ENCODE measurements around the gene KRTAP9-8. TPM values are rescaled to one million over a fixed set of nuclear protein-coding genes. Genes with fewer than 3 reads are reported as not detected.
"Not testable (repeated sequence)": the region's sequence is repeated elsewhere in the genome, so short reads cannot be mapped to it uniquely, and the experiment has no call there.

Gene KRTAP9-8
- total and polyA plus RNA-seq, 7 donors: not detected

DNA sequence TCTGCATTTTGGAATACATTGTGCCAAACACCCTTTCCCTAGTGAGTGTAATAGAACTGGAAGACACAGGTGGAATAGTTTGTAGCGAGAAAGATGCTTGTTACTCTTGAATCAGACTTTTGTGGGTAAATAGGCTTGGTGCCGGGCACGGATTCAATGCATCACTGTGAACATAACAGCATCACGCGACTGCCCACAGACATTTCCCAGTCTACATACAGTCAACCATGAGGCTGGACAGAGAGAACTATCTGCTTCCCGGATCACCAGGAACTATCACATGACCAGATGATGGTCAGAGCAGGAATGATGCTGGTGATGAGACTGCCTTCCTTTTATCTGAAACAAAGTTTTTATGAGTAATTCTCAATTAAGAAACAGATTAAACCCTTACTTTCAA, 11.7 kb upstream of the KRTAP9-8 start:
- 89 to 97% (median 92%) methylated on average over 6 of the region's 6 CpGs for WGBS, 3 donors
- intact Hi-C loops (cut with DNase I): no loop called here
- DNase-seq (no peak), ATAC-seq (no peak)
- Histone ChIP-seq H3K27me3 (ENCODE audit: insufficient read depth in 3 of 3, low read length in 2 of 3) (peaks cover 0 to 6% (median 0%) of the 10 kb centered on the region in 3 donors), H3K27ac (no peak overlapping the region), H3K36me3 (ENCODE audit: insufficient read depth in 1 of 2, low read depth in 1 of 2) (no peaks in the 10 kb centered on the region), H3K4me3 (no peak overlapping the region), H3K4me1 (no peaks in the 10 kb centered on the region), H3K9me3 (no peaks in the 10 kb centered on the region)
- TF ChIP-seq, protein P1, sequence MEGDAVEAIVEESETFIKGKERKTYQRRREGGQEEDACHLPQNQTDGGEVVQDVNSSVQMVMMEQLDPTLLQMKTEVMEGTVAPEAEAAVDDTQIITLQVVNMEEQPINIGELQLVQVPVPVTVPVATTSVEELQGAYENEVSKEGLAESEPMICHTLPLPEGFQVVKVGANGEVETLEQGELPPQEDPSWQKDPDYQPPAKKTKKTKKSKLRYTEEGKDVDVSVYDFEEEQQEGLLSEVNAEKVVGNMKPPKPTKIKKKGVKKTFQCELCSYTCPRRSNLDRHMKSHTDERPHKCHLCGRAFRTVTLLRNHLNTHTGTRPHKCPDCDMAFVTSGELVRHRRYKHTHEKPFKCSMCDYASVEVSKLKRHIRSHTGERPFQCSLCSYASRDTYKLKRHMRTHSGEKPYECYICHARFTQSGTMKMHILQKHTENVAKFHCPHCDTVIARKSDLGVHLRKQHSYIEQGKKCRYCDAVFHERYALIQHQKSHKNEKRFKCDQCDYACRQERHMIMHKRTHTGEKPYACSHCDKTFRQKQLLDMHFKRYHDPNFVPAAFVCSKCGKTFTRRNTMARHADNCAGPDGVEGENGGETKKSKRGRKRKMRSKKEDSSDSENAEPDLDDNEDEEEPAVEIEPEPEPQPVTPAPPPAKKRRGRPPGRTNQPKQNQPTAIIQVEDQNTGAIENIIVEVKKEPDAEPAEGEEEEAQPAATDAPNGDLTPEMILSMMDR (IDR thresholded peaks at IDR 0.05): no peak

DNA sequence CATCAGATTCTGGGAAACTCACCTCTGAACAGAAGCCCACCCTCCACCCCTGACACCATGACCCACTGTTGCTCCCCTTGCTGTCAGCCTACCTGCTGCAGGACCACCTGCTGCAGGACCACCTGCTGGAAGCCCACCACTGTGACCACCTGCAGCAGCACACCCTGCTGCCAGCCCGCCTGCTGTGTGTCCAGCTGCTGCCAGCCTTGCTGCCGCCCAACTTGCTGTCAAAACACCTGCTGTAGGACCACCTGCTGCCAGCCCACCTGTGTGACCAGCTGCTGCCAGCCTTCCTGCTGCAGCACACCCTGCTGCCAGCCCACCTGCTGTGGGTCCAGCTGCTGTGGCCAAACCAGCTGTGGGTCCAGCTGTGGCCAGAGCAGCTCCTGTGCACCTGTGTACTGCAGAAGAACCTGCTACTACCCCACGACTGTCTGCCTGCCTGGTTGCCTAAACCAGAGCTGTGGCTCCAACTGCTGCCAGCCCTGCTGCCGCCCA, 11.2 kb upstream of the KRTAP9-8 start, which contains the start of gene KRTAP9-2:
TSS of gene KRTAP9-2 (plus strand) at position 51 of the 498 bp plus-strand sequence. CDS start at position 58, 7 bp downstream.
- H3K4me3 ChIP-seq; H3K4me1 ChIP-seq; H3K36me3 ChIP-seq (ENCODE audit: insufficient read depth in 1 of 2, low read depth in 1 of 2); H3K27ac ChIP-seq; DNase-seq; intact Hi-C loops (cut with DNase I); ATAC-seq; H3K27me3 ChIP-seq (ENCODE audit: insufficient read depth in 3 of 3, low read length in 2 of 3); H3K9me3 ChIP-seq: not testable (repeated sequence)
- WGBS, 3 donors: 45 to 85% (median 53%) methylated on average over 2 of the region's 4 CpGs

DNA sequence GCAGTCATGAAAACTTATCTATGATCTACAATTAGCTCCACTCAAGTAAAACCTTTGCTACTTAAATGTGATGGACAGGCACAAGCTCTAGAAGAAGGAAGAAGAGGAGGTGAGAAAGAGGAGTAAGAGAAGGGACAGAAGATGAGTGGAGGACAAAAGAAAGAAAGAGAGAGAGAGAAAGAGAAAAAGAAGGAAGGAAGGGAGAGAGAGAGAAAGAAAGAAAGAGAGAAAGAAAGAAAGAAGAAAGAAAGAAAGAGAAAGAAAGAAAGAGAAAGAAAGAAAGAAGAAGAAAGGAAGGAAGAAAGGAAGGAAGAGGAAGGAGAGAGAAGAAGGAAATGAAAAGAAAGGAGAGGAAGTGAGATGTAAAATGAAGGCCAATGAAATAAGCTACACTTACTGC, 7.7 kb upstream of the KRTAP9-8 start:
- H3K4me1 ChIP-seq: no peaks in the 10 kb centered on the region
- H3K27ac ChIP-seq: no peak overlapping the region
- intact Hi-C loops (cut with DNase I): no loop called here
- H3K4me3 ChIP-seq: no peak overlapping the region
- H3K9me3 ChIP-seq: no peaks in the 10 kb centered on the region
- TF ChIP-seq, protein P1 (IDR thresholded peaks at IDR 0.05): no peak
- peaks cover 0 to 11% (median 0%) of the 10 kb centered on the region in 3 donors for H3K27me3 ChIP-seq (ENCODE audit: insufficient read depth in 3 of 3, low read length in 2 of 3)
- no peaks in the 10 kb centered on the region for H3K36me3 ChIP-seq (ENCODE audit: insufficient read depth in 1 of 2, low read depth in 1 of 2)
- no peak for DNase-seq
- no peak for ATAC-seq

DNA sequence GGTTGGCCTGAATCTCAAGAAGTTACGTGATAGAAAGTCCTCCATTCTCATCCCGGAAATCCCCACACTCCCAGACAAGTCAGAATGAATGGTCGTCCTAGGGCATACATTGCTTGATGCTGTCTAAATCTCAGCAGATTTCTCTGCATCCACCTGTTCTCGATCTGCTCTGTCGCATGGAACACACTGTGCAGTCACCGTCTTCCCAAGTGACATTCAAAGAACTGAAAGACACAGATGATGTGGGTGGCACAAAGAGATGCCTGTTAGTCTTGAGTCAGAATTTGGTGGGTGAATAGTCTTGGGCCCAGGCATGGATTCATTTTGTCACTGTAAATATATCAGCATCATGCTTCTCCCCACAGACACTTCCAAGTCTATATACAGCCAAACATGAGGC, 6.1 kb upstream of the KRTAP9-8 start:
- no peak for ATAC-seq
- Histone ChIP-seq H3K27me3 (ENCODE audit: insufficient read depth in 3 of 3, low read length in 2 of 3) (peaks cover 0 to 11% (median 0%) of the 10 kb centered on the region in 3 donors), H3K4me3 (no peak overlapping the region), H3K36me3 (ENCODE audit: insufficient read depth in 1 of 2, low read depth in 1 of 2) (no peaks in the 10 kb centered on the region), H3K9me3 (no peaks in the 10 kb centered on the region), H3K4me1 (no peaks in the 10 kb centered on the region), H3K27ac (no peak overlapping the region)
- WGBS, 3 donors: 81 to 84% (median 82%) methylated on average over 6 of the region's 6 CpGs
- intact Hi-C loops (cut with DNase I): no loop called here
- TF ChIP-seq, protein P1 (IDR thresholded peaks at IDR 0.05): no peak
- no peak for DNase-seq

DNA sequence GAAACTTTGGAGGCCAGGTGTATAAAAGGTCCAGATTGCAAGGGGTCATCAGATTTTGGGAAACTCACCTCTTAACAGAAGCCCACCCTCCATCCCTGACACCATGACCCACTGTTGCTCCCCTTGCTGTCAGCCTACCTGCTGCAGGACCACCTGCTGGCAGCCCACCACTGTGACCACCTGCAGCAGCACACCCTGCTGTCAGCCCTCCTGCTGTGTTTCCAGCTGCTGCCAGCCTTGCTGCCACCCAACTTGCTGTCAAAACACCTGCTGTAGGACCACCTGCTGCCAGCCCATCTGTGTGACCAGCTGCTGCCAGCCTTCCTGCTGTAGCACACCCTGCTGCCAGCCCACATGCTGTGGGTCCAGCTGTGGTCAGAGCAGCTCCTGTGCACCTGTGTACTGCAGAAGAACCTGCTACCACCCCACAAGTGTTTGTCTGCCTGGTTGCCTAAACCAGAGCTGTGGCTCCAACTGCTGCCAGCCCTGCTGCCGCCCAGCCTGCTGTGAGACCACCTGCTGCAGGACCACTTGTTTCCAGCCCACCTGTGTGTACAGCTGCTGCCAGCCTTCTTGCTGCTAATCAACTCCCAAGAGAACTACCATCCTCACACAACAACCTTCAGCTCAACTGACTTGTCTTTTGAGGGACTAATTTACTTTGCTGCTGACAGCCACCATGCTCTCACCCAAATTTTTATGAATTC, 5.2 kb upstream of the KRTAP9-8 start, which contains the start of gene KRTAP9-3:
TSS of gene KRTAP9-3 (plus strand) at position 51 of the 707 bp plus-strand sequence. CDS start at position 104, 53 bp downstream.
- DNase-seq; H3K27ac ChIP-seq; ATAC-seq; H3K9me3 ChIP-seq; H3K36me3 ChIP-seq (ENCODE audit: insufficient read depth in 1 of 2, low read depth in 1 of 2); intact Hi-C loops (cut with DNase I); H3K4me1 ChIP-seq; H3K4me3 ChIP-seq: not testable (repeated sequence)
- peaks cover 0 to 11% (median 0%) of the 10 kb centered on the region in 3 donors for H3K27me3 ChIP-seq (ENCODE audit: insufficient read depth in 3 of 3, low read length in 2 of 3)
- WGBS, 3 donors: 42 to 70% (median 43%) methylated on average over 1 of the region's 1 CpG

DNA sequence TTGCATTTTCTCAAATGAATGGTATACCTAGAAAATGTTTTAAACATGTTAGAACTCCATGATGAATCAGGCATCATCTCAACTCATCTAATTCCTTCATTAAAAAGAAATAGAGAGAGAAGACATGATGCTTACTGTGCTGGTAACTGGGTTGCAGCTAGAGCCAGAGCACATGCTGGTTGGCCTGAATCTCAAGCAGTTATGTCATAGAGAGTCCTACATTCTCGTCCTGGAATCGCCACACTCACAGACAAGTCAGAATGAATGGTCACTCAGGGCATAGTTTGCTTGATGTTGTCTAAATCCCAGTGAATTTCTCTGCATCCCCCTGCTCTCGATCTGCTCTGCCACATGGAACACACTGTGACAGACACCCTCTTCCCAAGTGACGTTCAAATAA, 683 bp upstream of the KRTAP9-8 start:
- ATAC-seq; H3K36me3 ChIP-seq (ENCODE audit: insufficient read depth in 1 of 2, low read depth in 1 of 2); H3K4me3 ChIP-seq; H3K4me1 ChIP-seq; H3K27ac ChIP-seq; H3K27me3 ChIP-seq (ENCODE audit: insufficient read depth in 3 of 3, low read length in 2 of 3); intact Hi-C loops (cut with DNase I); DNase-seq; H3K9me3 ChIP-seq: not testable (repeated sequence)
- whole genome bisulfite sequencing, 3 donors: 46 to 64% (median 47%) methylated on average over 4 of the region's 4 CpGs

DNA sequence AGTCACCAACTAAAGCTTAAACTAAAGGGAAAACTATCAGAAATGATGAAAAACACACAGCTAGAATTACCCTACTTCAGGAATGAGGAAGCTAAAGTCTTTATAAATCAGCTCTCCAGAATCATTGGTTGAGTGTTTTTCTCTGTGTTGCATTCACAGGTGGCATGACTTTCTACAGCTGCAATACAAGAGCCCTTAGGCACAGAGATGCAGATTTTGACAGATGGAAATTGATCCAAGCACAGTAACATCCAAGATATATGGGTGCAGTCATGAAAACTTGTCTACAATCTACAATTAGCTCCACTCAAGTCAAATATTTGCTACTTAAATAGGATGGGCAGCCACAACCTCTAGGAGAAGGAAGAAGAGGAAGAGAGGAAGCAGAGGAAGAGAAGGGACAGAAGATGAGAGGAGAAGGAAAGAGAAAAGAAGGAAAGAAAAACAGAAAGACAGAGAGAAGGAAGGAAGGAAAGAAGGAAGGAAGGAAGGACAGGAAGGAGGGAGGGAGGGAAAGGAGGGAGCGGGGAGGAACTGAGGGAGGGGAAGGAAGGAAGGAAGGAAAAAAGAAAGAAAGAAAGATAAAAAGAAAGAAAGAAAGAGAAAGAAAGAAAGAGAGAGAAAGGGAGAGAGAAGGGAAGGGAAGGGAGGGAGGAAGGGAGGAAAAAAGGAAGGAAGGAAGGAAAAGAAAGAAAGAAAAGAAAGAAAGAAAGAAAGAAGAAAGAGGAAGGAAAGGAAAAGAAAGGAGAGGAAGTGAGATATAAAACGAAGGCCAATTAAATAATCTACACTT, 9.4 kb downstream of the KRTAP9-8 start:
- WGBS, 3 donors: 44 to 63% (median 55%) methylated on average over 2 of the region's 2 CpGs
- intact Hi-C loops (cut with DNase I); H3K27me3 ChIP-seq (ENCODE audit: insufficient read depth in 3 of 3, low read length in 2 of 3); DNase-seq; H3K36me3 ChIP-seq (ENCODE audit: insufficient read depth in 1 of 2, low read depth in 1 of 2); ATAC-seq; H3K4me3 ChIP-seq; H3K4me1 ChIP-seq; H3K9me3 ChIP-seq; H3K27ac ChIP-seq: not testable (repeated sequence)

DNA sequence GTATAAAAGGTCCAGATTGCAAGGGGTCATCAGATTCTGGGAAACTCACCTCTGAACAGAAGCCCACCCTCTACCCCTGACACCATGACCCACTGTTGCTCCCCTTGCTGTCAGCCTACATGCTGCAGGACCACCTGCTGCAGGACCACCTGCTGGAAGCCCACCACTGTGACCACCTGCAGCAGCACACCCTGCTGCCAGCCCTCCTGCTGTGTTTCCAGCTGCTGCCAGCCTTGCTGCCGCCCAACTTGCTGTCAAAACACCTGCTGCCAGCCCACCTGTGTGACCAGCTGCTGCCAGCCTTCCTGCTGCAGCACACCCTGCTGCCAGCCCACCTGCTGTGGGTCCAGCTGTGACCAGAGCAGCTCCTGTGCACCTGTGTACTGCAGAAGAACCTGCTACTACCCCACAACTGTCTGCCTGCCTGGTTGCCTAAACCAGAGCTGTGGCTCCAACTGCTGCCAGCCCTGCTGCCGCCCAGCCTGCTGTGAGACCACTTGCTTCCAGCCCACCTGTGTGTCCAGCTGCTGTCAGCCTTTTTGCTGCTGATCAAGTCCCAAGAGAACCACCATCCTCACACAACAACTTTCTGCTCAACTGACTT, 11.9 kb downstream of the KRTAP9-8 start, which contains the start of gene KRTAP9-4:
TSS of gene KRTAP9-4 (plus strand) at position 51 of the 604 bp plus-strand sequence. CDS start at position 85, 34 bp downstream.
- ATAC-seq: not testable (repeated sequence)
- peaks cover 2 to 23% (median 6%) of the 10 kb centered on the region in 3 donors for H3K27me3 ChIP-seq (ENCODE audit: insufficient read depth in 3 of 3, low read length in 2 of 3)
- WGBS, 3 donors: 27 to 56% (median 32%) methylated on average over 1 to 2 of the region's 2 CpGs

More for the DNA sequence above, 11.9 kb downstream of the KRTAP9-8 start, which contains the start of gene KRTAP9-4:
- H3K4me1 ChIP-seq; H3K36me3 ChIP-seq (ENCODE audit: insufficient read depth in 1 of 2, low read depth in 1 of 2); intact Hi-C loops (cut with DNase I); H3K9me3 ChIP-seq; H3K27ac ChIP-seq; H3K4me3 ChIP-seq; DNase-seq: not testable (repeated sequence)

Measured in psoas muscle (tissue), 8 donors.